Liver (tissue), 9 donors: ENCODE results near the gene TSC22D2. TPM values are rescaled to one million over a fixed set of nuclear protein-coding genes. Genes with fewer than 3 reads are reported as not detected.

Source experiments
- DNase-seq: peaks from one replicate; pipeline ENCODE4 v3.0.0-alpha.2; 2017; ENCODE audit warnings: low spot score
- H3K27ac ChIP-seq, 2 donors: one replicate each; pipeline ENCODE4 v1.7.0; 2013; ENCODE audit warnings: inconsistent platforms in 2 of 2, low read length in 2 of 2, control low read depth in 1 of 2, low read depth in 1 of 2, mild to moderate bottlenecking in 1 of 2
- H3K27me3 ChIP-seq, 4 donors: one replicate each; pipeline versions ENCODE4 v1.6.1 to v1.7.0; 2013; ENCODE audit warnings: low read length in 3 of 4, inconsistent platforms in 1 of 4, mild to moderate bottlenecking in 1 of 4, moderate library complexity in 1 of 4; ENCODE audit not compliant: control insufficient read depth in 4 of 4, insufficient read depth in 4 of 4
- H3K36me3 ChIP-seq, 4 donors: one replicate each; pipeline versions ENCODE4 v1.6.1 to v1.7.0; 2013; ENCODE audit warnings: low read length in 3 of 4, mild to moderate bottlenecking in 3 of 4, low read depth in 1 of 4, moderate library complexity in 1 of 4; ENCODE audit not compliant: control insufficient read depth in 4 of 4, insufficient read depth in 3 of 4
- H3K4me1 ChIP-seq, 4 donors: one replicate each; pipeline versions ENCODE4 v1.6.1 to v1.7.0; 2013; ENCODE audit warnings: low read length in 3 of 4, mild to moderate bottlenecking in 3 of 4, moderate library complexity in 1 of 4; ENCODE audit not compliant: control insufficient read depth in 4 of 4, insufficient read depth in 4 of 4
- H3K4me3 ChIP-seq, 3 donors: one replicate each; pipeline versions ENCODE4 v1.6.1 to v1.7.0; 2013; ENCODE audit warnings: low read length in 3 of 3, control low read depth in 1 of 3, low read depth in 1 of 3, mild to moderate bottlenecking in 1 of 3
- H3K9ac ChIP-seq, 2 donors: one replicate each; pipeline ENCODE4 v1.7.0; 2013; ENCODE audit warnings: low read length in 2 of 2, mild to moderate bottlenecking in 2 of 2, moderate library complexity in 2 of 2, control low read depth in 1 of 2, low read depth in 1 of 2
- H3K9me3 ChIP-seq, 4 donors: one replicate each; pipeline versions ENCODE4 v1.6.1 to v1.7.0; 2013; ENCODE audit warnings: low read length in 3 of 4; ENCODE audit not compliant: control insufficient read depth in 4 of 4
- EGR1 ChIP-seq, 2 donors: IDR thresholded peaks; 2 replicates each; pipeline ENCODE4 v1.6.1; 2016 to 2018; ENCODE audit warnings: antibody characterized with exemption in 2 of 2, low read depth in 2 of 2
- FOXA2 ChIP-seq: IDR thresholded peaks from 2 replicates; pipeline ENCODE4 v1.6.1; 2016; ENCODE audit warnings: antibody characterized with exemption
- GABPA ChIP-seq, 2 donors: IDR thresholded peaks in 1 of 2; conservative IDR thresholded peaks in 1 of 2; 2 replicates each; pipeline ENCODE4 v1.6.1; 2016; ENCODE audit warnings: antibody characterized with exemption in 2 of 2, mild to moderate bottlenecking in 1 of 2, moderate library complexity in 1 of 2
- HNF4A ChIP-seq, 2 donors: conservative IDR thresholded peaks; 2 replicates each; pipeline ENCODE4 v1.6.1; 2016; ENCODE audit warnings: antibody characterized with exemption in 2 of 2, mild to moderate bottlenecking in 2 of 2
- HNF4G ChIP-seq: IDR thresholded peaks from 2 replicates; pipeline ENCODE4 v1.6.1; 2016; ENCODE audit warnings: antibody characterized with exemption
- JUND ChIP-seq, 2 donors: IDR thresholded peaks; 2 replicates each; pipeline ENCODE4 v1.6.1; 2016; ENCODE audit warnings: antibody characterized with exemption in 2 of 2
- NR2F2 ChIP-seq: IDR thresholded peaks from 2 replicates; pipeline ENCODE4 v1.6.1; 2016; ENCODE audit warnings: antibody characterized with exemption
- RAD21 ChIP-seq, 2 donors: IDR thresholded peaks; 2 replicates each; pipeline ENCODE4 v1.6.1; 2016; ENCODE audit warnings: antibody characterized with exemption in 2 of 2, mild to moderate bottlenecking in 2 of 2
- SP1 ChIP-seq: IDR thresholded peaks from 2 replicates; pipeline ENCODE4 v1.6.1; 2018; ENCODE audit warnings: antibody characterized with exemption, mild to moderate bottlenecking
- TAF1 ChIP-seq: conservative IDR thresholded peaks from 2 replicates; pipeline ENCODE4 v1.6.1; 2016; ENCODE audit warnings: antibody characterized with exemption, mild to moderate bottlenecking
- YY1 ChIP-seq: IDR thresholded peaks from 2 replicates; pipeline ENCODE4 v1.6.1; 2016; ENCODE audit warnings: antibody characterized with exemption, mild to moderate bottlenecking
- WGBS: extraction: QIAGEN DNeasy Blood & Tissue Kit; methylation state at CpG from one replicate; pipeline ENCODE4 v1.1.7; 2013; 5-methylcytosine and 5-hydroxymethylcytosine counted together
- polyA plus RNA-seq, 2 donors: library from polyadenylated mRNA; stranded (reverse) in 1 of 2; unstranded in 1 of 2; fragments of 200-250 nt in 1 of 2; fragments of >200 nt in 1 of 2; fragmentation: Nextera tagmentation in 1 of 2; extraction: Ambion mirVana in 1 of 2; gene quantifications; one replicate each; pipeline versions ENCODE4 v1.2.1 to v1.2.3, GENCODE V29; 2013 to 2015
- total RNA-seq, 2 donors: library from RNA; depleted of rRNA; stranded (reverse); fragments of >200 nt; gene quantifications; one replicate each; pipeline ENCODE4 v1.2.3, GENCODE V29; 2014
- TF ChIP-seq, protein P1 (sequence below): fragments of 150-350 bp; IDR thresholded peaks from 2 replicates; pipeline ENCODE4 v1.5.1; 2017; ENCODE audit warnings: improper control_type of control experiment, low read depth, low read length; ENCODE audit not compliant: missing input control
- TF ChIP-seq, protein P2 (sequence below): IDR thresholded peaks from 2 replicates; pipeline ENCODE4 v1.6.1; 2016; ENCODE audit warnings: antibody characterized with exemption
- TF ChIP-seq, protein P3 (sequence below): IDR thresholded peaks from 2 replicates; pipeline ENCODE4 v1.6.1; 2016; ENCODE audit warnings: antibody characterized with exemption
- TF ChIP-seq, protein P4 (sequence below): IDR thresholded peaks from 2 replicates; pipeline ENCODE4 v1.6.1; 2016; ENCODE audit warnings: antibody characterized with exemption
- TF ChIP-seq, protein P5 (sequence below): IDR thresholded peaks from 2 replicates; pipeline ENCODE4 v1.6.1; 2016; ENCODE audit warnings: antibody characterized with exemption, mild to moderate bottlenecking
- donor health status: healthy.
- donor health status: healthy.
- donor health status: healthy.
- donor health status: healthy.
- donor health status: healthy.

Gene TSC22D2
- total and polyA plus RNA-seq, 4 donors, result 4.0 to 9.6 (median 7.8) TPM

DNA sequence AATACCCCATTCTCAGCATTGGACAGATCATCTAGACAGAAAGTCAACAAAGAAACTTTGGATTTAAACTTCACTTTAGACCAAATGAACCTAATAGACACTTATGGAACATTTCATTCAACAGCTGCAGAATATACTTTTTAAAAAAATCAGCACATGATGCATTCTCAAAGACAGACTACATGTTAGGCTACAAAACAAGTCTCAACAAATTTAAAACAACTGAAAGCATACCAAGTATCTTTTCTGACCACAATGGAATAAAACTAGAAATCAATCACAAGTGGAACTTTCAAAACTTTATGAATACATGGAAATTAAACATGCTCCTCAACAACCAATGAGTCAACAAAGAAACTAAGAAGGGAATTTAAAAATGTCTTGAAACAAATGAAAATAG is 100.3 kb downstream of the TSC22D2 start:
- no peak overlapping the region for H3K4me3 ChIP-seq
- no peaks in the 10 kb centered on the region for H3K9me3 ChIP-seq
- H3K9ac ChIP-seq, result no peak overlapping the region
- TF ChIP-seq, protein P1, sequence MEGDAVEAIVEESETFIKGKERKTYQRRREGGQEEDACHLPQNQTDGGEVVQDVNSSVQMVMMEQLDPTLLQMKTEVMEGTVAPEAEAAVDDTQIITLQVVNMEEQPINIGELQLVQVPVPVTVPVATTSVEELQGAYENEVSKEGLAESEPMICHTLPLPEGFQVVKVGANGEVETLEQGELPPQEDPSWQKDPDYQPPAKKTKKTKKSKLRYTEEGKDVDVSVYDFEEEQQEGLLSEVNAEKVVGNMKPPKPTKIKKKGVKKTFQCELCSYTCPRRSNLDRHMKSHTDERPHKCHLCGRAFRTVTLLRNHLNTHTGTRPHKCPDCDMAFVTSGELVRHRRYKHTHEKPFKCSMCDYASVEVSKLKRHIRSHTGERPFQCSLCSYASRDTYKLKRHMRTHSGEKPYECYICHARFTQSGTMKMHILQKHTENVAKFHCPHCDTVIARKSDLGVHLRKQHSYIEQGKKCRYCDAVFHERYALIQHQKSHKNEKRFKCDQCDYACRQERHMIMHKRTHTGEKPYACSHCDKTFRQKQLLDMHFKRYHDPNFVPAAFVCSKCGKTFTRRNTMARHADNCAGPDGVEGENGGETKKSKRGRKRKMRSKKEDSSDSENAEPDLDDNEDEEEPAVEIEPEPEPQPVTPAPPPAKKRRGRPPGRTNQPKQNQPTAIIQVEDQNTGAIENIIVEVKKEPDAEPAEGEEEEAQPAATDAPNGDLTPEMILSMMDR, result no peak
- TF ChIP-seq RAD21 (IDR thresholded peaks at IDR 0.05) (no peak), SP1 (no peak), HNF4A (conservative IDR thresholded peaks at IDR 0.05) (no peak), EGR1 (IDR thresholded peaks at IDR 0.05; ENCODE audit: low read depth in 2 of 2) (no peak), YY1 (no peak), HNF4G (no peak), GABPA (IDR thresholded peaks at IDR 0.05 in 1 of 2, conservative IDR thresholded peaks at IDR 0.05 in 1 of 2) (no peak), FOXA2 (no peak), NR2F2 (no peak), JUND (IDR thresholded peaks at IDR 0.05) (no peak)
- TF ChIP-seq, protein P2, sequence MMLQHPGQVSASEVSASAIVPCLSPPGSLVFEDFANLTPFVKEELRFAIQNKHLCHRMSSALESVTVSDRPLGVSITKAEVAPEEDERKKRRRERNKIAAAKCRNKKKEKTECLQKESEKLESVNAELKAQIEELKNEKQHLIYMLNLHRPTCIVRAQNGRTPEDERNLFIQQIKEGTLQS, result no peak
- TF ChIP-seq, protein P3, sequence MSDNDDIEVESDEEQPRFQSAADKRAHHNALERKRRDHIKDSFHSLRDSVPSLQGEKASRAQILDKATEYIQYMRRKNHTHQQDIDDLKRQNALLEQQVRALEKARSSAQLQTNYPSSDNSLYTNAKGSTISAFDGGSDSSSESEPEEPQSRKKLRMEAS, result no peak
- TF ChIP-seq, protein P4, sequence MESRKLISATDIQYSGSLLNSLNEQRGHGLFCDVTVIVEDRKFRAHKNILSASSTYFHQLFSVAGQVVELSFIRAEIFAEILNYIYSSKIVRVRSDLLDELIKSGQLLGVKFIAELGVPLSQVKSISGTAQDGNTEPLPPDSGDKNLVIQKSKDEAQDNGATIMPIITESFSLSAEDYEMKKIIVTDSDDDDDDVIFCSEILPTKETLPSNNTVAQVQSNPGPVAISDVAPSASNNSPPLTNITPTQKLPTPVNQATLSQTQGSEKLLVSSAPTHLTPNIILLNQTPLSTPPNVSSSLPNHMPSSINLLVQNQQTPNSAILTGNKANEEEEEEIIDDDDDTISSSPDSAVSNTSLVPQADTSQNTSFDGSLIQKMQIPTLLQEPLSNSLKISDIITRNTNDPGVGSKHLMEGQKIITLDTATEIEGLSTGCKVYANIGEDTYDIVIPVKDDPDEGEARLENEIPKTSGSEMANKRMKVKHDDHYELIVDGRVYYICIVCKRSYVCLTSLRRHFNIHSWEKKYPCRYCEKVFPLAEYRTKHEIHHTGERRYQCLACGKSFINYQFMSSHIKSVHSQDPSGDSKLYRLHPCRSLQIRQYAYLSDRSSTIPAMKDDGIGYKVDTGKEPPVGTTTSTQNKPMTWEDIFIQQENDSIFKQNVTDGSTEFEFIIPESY, result no peak
- TF ChIP-seq, protein P5, sequence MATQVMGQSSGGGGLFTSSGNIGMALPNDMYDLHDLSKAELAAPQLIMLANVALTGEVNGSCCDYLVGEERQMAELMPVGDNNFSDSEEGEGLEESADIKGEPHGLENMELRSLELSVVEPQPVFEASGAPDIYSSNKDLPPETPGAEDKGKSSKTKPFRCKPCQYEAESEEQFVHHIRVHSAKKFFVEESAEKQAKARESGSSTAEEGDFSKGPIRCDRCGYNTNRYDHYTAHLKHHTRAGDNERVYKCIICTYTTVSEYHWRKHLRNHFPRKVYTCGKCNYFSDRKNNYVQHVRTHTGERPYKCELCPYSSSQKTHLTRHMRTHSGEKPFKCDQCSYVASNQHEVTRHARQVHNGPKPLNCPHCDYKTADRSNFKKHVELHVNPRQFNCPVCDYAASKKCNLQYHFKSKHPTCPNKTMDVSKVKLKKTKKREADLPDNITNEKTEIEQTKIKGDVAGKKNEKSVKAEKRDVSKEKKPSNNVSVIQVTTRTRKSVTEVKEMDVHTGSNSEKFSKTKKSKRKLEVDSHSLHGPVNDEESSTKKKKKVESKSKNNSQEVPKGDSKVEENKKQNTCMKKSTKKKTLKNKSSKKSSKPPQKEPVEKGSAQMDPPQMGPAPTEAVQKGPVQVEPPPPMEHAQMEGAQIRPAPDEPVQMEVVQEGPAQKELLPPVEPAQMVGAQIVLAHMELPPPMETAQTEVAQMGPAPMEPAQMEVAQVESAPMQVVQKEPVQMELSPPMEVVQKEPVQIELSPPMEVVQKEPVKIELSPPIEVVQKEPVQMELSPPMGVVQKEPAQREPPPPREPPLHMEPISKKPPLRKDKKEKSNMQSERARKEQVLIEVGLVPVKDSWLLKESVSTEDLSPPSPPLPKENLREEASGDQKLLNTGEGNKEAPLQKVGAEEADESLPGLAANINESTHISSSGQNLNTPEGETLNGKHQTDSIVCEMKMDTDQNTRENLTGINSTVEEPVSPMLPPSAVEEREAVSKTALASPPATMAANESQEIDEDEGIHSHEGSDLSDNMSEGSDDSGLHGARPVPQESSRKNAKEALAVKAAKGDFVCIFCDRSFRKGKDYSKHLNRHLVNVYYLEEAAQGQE, result no peak
- no peaks in the 10 kb centered on the region for H3K4me1 ChIP-seq
- no peaks in the 10 kb centered on the region for H3K36me3 ChIP-seq
- DNase-seq, result no peak
- H3K27me3 ChIP-seq, result no peaks in the 10 kb centered on the region
- H3K27ac ChIP-seq, result no peak overlapping the region

DNA sequence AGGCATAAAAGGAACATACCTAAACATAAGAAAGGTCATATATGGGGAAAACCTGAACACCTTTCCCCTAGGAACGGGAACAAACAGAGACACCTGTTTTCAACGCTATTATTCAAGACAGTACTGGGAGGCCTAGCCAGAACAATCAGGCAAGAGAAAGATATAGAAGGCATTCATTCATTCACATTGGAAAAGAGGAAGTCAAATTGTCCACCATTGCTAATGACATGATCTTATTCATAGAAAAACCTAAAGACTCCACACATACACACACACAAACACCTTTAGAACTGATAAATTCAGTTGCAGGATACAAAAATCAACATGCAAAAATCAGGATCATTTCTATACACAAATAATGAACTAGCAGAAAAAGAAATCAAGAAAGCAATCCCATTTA is 101.7 kb downstream of the TSC22D2 start:
- H3K4me3 ChIP-seq, result no peak overlapping the region
- no peaks in the 10 kb centered on the region for H3K36me3 ChIP-seq
- 94% methylated on average over 2 of the region's 2 CpGs for WGBS
- no peak overlapping the region for H3K27ac ChIP-seq
- H3K9me3 ChIP-seq, result no peaks in the 10 kb centered on the region
- no peaks in the 10 kb centered on the region for H3K27me3 ChIP-seq
- TF ChIP-seq HNF4G (no peak), NR2F2 (no peak), SP1 (no peak), JUND (IDR thresholded peaks at IDR 0.05) (no peak), TAF1 (no peak)
- TF ChIP-seq, protein P1, result no peak
- TF ChIP-seq, protein P2, result no peak
- TF ChIP-seq, protein P4, result no peak
- TF ChIP-seq, protein P3, result no peak
- no peak overlapping the region for H3K9ac ChIP-seq
- no peaks in the 10 kb centered on the region for H3K4me1 ChIP-seq
- no peak for DNase-seq
